Osteoblast (primary cell): ENCODE measurements around the gene KPNB1. TPM values are rescaled to one million over a fixed set of nuclear protein-coding genes. Genes with fewer than 3 reads are reported as not detected.
A peak's percentile ranks its signal among the peaks of the same experiment; 100 is the strongest.

Experiments used
- DNase-seq: peaks from one replicate; pipeline ENCODE4 v3.0.0; 2011; ENCODE audit warnings: low spot score, mixed read lengths; ENCODE audit not compliant: insufficient read length; ENCODE audit errors: missing footprints
- H2AFZ ChIP-seq: 2 replicates; pipeline ENCODE4 v1.6.0; 2011; ENCODE audit warnings: mild to moderate bottlenecking, low read length
- H3K27ac ChIP-seq: 2 replicates; pipeline ENCODE4 v1.5.1; 2011; ENCODE audit warnings: mild to moderate bottlenecking, low read depth, low read length, moderate library complexity
- H3K27me3 ChIP-seq: 2 replicates; pipeline ENCODE4 v1.6.0; 2012; ENCODE audit warnings: mild to moderate bottlenecking, control low read depth, inconsistent platforms, low read length, moderate library complexity; ENCODE audit not compliant: insufficient read depth
- H3K36me3 ChIP-seq: 2 replicates; pipeline ENCODE4 v1.5.1; 2011; ENCODE audit warnings: mild to moderate bottlenecking, low read length, control low read depth, moderate library complexity; ENCODE audit not compliant: insufficient read depth
- H3K4me1 ChIP-seq: 2 replicates; pipeline ENCODE4 v1.5.1; 2011; ENCODE audit warnings: mild to moderate bottlenecking, low read length, control low read depth, moderate library complexity; ENCODE audit not compliant: insufficient read depth
- H3K4me2 ChIP-seq: 2 replicates; pipeline ENCODE4 v1.6.0; 2011; ENCODE audit warnings: mild to moderate bottlenecking, low read length; ENCODE audit not compliant: insufficient read depth
- H3K4me3 ChIP-seq: fragments of 200-600 bp; sonication (generic); 3 replicates; pipeline ENCODE4 v1.5.1; 2012; ENCODE audit warnings: mild to moderate bottlenecking, low read length, inconsistent platforms; ENCODE audit not compliant: insufficient read depth
- H3K79me2 ChIP-seq: 2 replicates; pipeline ENCODE4 v1.6.0; 2012; ENCODE audit warnings: mild to moderate bottlenecking, low read length, control low read depth, inconsistent platforms; ENCODE audit not compliant: insufficient read depth
- H3K9me3 ChIP-seq: 2 replicates; pipeline ENCODE4 v1.5.1; 2011; ENCODE audit warnings: low read depth, low read length, control low read depth
- H4K20me1 ChIP-seq: 2 replicates; pipeline ENCODE4 v1.6.0; 2012; ENCODE audit warnings: mild to moderate bottlenecking, low read length, control low read depth; ENCODE audit not compliant: insufficient read depth
- total RNA-seq: library from RNA; depleted of rRNA; stranded (reverse); fragments of >200 nt; gene quantifications from 2 replicates; pipeline ENCODE4 v1.2.3, GENCODE V29; 2012
- TF ChIP-seq, protein P1 (sequence below): IDR thresholded peaks from 2 replicates; pipeline ENCODE4 v1.5.1; 2011; ENCODE audit warnings: mild to moderate bottlenecking, low read depth, low read length, moderate library complexity; ENCODE audit errors: extremely low read depth

The KPNB1 gene
- total RNA-seq, 1 donor = 351 TPM

- TF ChIP-seq, protein P1, sequence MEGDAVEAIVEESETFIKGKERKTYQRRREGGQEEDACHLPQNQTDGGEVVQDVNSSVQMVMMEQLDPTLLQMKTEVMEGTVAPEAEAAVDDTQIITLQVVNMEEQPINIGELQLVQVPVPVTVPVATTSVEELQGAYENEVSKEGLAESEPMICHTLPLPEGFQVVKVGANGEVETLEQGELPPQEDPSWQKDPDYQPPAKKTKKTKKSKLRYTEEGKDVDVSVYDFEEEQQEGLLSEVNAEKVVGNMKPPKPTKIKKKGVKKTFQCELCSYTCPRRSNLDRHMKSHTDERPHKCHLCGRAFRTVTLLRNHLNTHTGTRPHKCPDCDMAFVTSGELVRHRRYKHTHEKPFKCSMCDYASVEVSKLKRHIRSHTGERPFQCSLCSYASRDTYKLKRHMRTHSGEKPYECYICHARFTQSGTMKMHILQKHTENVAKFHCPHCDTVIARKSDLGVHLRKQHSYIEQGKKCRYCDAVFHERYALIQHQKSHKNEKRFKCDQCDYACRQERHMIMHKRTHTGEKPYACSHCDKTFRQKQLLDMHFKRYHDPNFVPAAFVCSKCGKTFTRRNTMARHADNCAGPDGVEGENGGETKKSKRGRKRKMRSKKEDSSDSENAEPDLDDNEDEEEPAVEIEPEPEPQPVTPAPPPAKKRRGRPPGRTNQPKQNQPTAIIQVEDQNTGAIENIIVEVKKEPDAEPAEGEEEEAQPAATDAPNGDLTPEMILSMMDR = no peak
- H3K36me3 ChIP-seq = no peaks in the 10 kb centered on the region
- H3K27ac ChIP-seq = no peak overlapping the region
- H3K4me1 ChIP-seq = peaks cover 44% of the 10 kb centered on the region
- peaks cover 86% of the 10 kb centered on the region for H3K27me3 ChIP-seq
- no peaks in the 10 kb centered on the region for H3K79me2 ChIP-seq
- peak overlapping the region; percentile 16 for H3K4me2 ChIP-seq
- H2AFZ ChIP-seq = no peak overlapping the region
- peaks cover 19% of the 10 kb centered on the region for H4K20me1 ChIP-seq
- H3K9me3 ChIP-seq = no peaks in the 10 kb centered on the region
- DNase-seq = no peak
- H3K4me3 ChIP-seq = no peak overlapping the region
Measured at GRCh38 chr17:47720754-47721533, 71.2 kb downstream of the KPNB1 start.

- Histone ChIP-seq H3K9me3 (no peaks in the 10 kb centered on the region), H3K27me3 (peaks cover 85% of the 10 kb centered on the region), H3K27ac (no peak overlapping the region), H2AFZ (no peak overlapping the region), H4K20me1 (peaks cover 19% of the 10 kb centered on the region), H3K79me2 (no peaks in the 10 kb centered on the region), H3K4me1 (peaks cover 44% of the 10 kb centered on the region), H3K4me2 (no peak overlapping the region), H3K36me3 (no peaks in the 10 kb centered on the region), H3K4me3 (no peak overlapping the region)
- no peak for DNase-seq
- TF ChIP-seq, protein P1 = no peak
Measured at GRCh38 chr17:47721725-47722124, 72.0 kb downstream of the KPNB1 start.

- TF ChIP-seq, protein P1 = no peak
- DNase-seq = peak; percentile 56
- H3K4me3 ChIP-seq = no peak overlapping the region
- H3K4me2 ChIP-seq = no peak overlapping the region
- H2AFZ ChIP-seq = no peak overlapping the region
- no peaks in the 10 kb centered on the region for H3K79me2 ChIP-seq
- H3K27me3 ChIP-seq = peaks cover 79% of the 10 kb centered on the region
- peaks cover 18% of the 10 kb centered on the region for H3K4me1 ChIP-seq
- no peaks in the 10 kb centered on the region for H3K36me3 ChIP-seq
- no peaks in the 10 kb centered on the region for H3K9me3 ChIP-seq
- H4K20me1 ChIP-seq = peaks cover 6% of the 10 kb centered on the region
- no peak overlapping the region for H3K27ac ChIP-seq
Measured at GRCh38 chr17:47724705-47725104, 75.0 kb downstream of the KPNB1 start.

- H3K27ac ChIP-seq = no peak overlapping the region
- H3K36me3 ChIP-seq = no peaks in the 10 kb centered on the region
- TF ChIP-seq, protein P1 = peak; percentile 17
- H3K4me2 ChIP-seq = no peak overlapping the region
- no peak overlapping the region for H2AFZ ChIP-seq
- H4K20me1 ChIP-seq = peaks cover 4% of the 10 kb centered on the region
- DNase-seq = peak; percentile 13
- H3K79me2 ChIP-seq = no peaks in the 10 kb centered on the region
- H3K4me3 ChIP-seq = no peak overlapping the region
- peaks cover 80% of the 10 kb centered on the region for H3K27me3 ChIP-seq
- peaks cover 10% of the 10 kb centered on the region for H3K4me1 ChIP-seq
- H3K9me3 ChIP-seq = no peaks in the 10 kb centered on the region
Measured at GRCh38 chr17:47725446-47726111, 75.9 kb downstream of the KPNB1 start.
